GM21447 (cell line): Measurements from ENCODE around the gene NFE2L2.
"Not testable (repeated sequence)": the region's sequence is repeated elsewhere in the genome, so short reads cannot be mapped to it uniquely, and the experiment has no call there.

Experiments used
- ATAC-seq: cut with Tn5 transposase; IDR thresholded peaks from one replicate; pipeline ENCODE4 v1.9.1; 2021; ENCODE audit not compliant: unreplicated experiment

The NFE2L2 gene

DNA sequence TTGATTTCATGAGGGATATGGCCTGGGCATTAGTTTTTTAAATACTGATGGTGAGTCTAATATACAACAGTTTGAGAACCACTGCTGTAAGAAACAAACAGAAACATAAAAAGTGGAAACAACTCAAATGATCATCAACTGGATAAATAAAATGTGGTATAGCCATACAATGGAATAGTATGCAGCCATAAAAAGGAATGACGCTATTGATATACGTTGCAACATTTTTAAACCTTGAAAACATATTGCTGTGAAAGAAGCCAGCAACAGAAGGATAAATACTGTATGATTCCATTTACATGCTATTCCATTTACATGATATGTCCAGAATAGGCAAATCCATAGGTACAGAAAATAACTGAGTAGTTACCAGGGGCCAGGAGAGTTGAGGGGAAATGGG, 6.5 kb downstream of the NFE2L2 start:
- no peak for ATAC-seq

DNA sequence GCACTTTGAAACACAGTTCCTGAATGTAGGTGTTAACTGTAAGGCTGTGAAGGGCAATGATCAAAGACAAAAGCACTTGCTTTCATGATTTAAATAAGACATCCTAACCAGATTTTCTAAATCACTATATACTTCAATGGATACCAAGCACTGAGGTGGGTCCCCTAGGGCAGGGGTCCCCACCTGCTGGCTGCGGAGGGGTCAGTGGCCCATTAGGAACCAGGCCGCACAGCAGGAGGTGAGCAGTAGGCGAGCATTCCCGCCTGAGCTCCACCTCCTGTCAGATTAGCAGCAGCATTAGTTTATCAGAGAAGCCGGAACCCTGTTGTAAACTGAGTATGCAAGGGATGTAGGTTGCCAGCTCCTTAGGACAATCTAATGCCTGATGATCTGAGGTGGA, 7.1 kb downstream of the NFE2L2 start:
- ATAC-seq = no peak

- no peak for ATAC-seq
Observed at GRCh38 chr2:177256695-177257094, 7.8 kb downstream of the NFE2L2 start.

GRCh38 chr2:177256026-177256425, 8.5 kb downstream of the NFE2L2 start:
- ATAC-seq = no peak

DNA sequence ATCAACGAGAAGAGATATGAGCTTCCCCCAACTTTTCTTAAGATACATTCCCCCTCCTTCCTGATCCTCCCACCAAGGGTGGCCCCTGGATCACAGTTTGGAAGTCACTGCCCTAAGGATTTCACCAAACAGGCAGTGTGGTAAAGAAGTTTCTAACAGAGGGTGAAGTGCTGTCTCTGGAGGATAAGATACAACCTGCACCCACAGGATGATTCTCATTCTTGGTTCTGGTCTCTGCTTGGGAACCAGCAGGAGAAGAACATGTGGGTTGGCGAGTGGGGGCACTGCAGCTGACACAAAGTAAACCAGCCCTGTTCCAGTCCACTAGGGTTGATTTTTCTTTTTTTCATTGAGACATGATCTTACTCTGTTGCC, 9.3 kb downstream of the NFE2L2 start:
- no peak for ATAC-seq

- no peak for ATAC-seq
Observed at GRCh38 chr2:177254433-177255226, 9.9 kb downstream of the NFE2L2 start.

GRCh38 chr2:177253704-177254103, 10.8 kb downstream of the NFE2L2 start:
- no peak for ATAC-seq

DNA sequence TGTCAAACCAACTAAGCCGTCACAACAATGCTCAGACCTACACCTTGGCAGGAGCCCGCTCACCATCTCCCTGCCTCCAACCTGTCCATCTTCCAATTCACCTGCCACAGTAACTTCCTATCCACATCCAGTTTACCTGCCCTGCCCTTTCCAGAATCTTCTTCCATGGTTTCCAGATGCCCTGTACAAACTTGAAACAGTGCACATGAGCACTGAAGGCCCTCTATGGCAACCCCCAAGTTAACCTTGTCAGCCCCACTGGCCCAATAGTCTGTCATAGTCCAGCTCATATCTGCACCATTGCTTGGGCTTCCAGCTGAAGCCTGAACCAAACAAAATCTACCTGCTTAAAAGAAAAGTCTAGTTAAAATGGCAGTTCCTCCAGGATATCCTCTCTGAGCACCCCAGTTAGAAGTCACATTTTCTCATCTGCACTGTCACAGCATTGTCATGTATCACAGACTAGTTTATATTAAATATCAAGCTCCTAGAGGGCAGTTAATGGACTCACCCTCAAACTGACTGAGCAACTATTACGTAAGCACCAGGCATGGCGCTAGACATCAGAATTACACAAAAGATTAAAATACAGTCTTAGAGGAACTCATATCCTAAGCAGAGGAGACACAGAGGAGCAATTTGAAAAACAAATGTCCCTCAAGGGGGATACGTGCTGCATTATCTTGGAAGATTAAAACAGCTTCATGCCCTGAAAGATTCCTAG, 11.6 kb downstream of the NFE2L2 start:
- no peak for ATAC-seq

DNA sequence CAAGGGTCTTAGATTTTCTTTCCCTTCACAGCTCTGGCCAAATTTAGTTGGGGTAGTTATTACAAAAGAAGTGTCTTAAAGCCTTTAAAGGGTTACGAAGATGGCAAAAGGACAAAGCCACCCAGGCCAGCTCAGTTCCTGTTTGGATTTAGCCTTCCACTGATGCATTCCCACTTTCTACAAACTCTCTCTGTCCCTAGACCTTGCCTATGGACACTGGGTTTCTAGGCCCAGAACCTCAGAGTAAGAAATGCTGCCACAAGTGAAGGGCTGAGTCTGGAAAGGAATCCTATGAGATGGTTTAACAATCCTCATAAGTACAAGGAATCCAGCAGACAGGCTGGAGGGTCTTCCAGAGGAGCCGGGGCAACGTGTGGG, 13.4 kb downstream of the NFE2L2 start:
- no peak for ATAC-seq

DNA sequence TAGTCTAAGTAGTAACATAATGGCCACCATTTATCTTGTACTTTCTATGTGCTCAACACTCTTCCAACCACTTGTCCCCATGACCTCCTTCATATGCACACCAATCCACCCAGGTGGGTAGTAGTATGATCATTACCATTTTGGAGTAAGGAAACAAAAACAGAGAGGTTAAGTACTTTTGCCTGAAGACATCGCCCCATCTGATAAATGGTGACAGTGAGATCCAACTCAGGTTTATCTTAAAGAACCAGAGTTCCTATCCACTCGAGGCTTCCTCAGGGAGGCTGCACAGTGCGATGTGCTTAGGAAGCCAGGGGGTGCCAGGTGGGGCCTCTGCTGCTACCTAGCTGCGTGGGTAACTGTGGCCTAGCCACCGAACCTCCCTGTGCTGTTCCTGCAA, 14.1 kb downstream of the NFE2L2 start:
- no peak for ATAC-seq

DNA sequence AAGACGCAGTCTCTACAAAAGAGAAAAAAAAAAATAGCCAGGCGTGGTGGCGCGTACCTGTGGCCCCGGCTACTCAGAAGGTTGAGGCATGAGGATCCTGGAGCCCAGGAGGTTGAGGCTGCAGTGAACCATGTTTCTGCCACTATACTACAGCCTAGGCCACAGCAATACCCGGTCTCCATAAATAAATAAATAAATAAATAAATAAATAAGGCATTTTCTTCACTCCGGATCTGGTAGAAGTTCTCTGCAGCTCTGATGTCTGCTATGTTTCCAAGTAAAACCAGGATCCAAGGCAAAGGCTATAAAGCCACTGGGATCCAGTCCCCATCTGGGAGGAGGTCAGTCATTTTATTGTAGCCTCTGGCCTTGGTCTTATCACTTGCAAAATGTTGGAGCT, 15.5 kb downstream of the NFE2L2 start:
- ATAC-seq = no peak

DNA sequence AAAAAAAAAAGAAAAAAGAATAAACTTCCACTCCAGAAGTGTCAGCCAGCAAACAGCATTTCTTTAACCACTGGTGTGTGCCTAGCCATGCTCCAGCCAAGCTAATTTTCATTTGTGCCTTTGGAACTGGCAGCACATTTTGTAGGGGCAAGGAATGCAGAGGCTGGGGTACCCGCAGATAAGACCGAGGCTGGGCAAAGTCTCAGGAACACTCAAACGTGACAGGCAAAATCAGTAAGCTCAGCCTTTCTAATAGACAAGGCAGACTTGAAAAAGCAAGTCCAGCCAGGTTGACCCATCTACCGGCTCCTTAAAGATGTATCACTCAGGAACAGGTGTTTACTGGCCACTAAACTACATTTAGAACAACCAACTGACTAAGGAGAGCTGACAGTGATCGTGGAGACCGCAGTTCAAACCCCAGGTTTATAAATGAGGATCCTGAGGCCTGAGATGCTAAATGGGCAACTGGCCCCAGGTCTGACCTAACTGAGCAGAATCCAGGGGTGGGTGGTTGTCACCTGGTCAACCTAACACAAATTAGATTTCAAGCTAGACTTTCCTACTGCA, 16.7 kb downstream of the NFE2L2 start:
- ATAC-seq = no peak

DNA sequence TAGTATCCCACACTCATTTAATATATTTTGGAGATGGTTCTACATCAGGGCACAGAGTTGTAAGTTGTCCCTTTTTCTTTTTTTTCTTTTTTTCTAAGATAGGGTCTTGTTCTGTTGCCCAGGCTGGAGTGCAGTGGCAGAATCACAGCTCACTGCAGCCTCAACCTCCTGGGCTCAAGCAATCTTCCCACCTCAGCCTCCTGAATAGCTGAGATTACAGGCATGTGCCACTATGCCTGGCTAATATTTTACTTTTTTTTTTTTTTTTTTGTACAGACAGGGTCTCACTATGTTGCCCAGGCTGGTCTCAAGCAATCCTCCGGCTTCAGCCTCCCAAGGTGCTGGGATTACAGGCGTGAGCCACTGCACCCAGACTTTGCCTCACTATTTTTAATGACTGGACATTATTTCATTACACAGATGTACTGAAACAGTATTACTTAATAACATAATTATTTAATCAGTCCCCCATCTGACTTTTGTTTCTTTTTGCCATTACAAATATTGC, 17.9 kb downstream of the NFE2L2 start:
- ATAC-seq = not testable (repeated sequence)

- no peak for ATAC-seq
Observed at GRCh38 chr2:177246000-177246399, 18.5 kb downstream of the NFE2L2 start.

DNA sequence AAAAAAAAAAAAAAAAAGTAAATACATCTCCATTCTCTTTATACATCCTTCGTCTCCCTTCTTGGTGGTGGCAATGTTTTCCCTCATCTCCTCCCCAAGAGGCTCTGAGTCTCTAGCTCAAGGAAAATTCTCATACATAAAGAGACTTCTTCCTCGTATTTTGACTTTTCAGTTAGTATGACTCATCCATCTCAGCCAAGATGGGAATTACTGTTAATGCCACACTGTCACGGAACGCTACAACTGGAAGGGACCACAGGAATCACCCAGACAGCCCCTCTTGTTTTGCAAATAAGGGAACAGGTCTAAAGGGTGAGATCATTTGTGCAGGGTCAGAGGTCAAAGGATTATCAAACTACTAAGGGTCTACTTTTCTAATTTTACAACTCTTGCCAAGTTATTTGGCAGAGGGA, 19.5 kb downstream of the NFE2L2 start:
- ATAC-seq = no peak

- no peak for ATAC-seq
Observed at GRCh38 chr2:177244244-177244771, 20.2 kb downstream of the NFE2L2 start.

- no peak for ATAC-seq
Observed at GRCh38 chr2:177243476-177243875, 21.1 kb downstream of the NFE2L2 start.

DNA sequence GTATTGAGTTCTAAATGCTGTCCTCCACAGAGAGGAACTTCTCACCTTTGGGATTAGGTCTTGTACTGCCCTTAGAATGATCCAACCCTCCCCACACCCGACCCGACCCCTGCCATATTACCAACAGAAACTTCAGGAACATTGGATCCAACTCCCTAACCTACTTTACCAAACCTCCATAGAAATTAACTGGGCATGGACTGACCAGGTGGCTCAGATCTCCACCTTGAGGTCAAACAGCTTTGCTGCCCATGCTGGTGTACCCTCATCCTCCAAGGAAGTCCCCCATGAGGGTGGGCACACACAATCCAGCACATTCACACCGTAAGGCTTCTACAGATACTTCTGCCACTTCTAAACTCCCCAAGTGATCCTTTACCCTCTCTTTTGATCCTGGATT, 21.5 kb downstream of the NFE2L2 start:
- no peak for ATAC-seq

DNA sequence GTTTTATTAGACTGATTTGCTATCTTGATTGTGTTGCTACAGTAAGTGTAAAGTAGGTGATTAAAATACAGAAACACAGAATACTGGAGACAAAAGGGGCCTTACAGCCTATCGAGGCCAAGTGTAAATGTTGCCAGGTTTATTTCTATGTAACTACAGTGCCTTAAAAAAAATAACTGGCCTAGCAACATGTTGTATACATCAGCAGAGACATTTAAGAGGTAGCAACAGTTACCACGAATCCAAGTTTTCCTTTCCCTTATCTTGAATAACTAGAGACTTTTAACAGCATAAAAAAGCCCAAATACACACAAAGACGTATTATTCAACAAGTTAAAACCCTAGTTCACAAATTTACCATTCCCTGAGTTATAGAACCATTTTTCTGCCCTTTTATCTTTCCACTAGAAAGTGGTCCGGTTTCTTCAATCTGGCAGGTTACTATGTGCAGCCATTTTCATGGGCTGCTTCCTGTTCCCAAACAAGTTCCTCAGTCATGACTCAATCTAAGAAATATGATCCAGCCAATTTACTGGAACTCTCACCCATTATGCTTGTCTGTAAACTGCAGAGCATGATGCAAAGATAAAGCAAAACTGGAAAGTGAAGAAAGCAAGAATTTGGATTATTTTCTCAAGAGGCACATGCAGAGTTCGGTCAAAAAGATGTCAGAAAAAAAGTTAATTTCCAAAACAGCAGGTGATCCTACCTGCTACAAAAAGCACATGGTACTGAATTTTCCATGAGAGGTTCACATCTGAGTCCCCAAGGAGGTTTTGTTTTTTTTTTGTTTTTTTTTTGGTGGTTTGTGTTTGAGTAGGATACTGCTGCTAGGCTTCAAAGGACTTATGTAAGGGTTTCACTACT, 22.2 kb downstream of the NFE2L2 start:
- no peak for ATAC-seq

DNA sequence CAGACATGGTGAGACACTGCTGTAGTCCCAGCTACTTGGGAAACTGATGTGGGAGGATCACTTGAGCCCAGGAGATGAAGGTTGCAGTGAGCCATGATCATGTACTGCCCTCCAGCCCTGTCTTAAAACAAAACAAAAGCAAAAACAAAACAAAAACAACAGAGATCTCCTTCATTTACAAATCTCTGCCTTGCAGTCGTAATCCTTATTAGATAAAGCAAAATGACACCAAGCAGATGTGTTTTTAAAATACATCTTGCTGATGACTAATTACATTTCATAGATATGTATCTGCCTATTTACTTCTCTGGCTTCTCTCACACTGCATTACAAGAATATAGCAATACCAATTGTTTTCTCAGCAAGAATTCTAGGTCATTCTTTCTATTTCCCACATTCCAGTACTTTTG, 22.8 kb downstream of the NFE2L2 start:
- no peak for ATAC-seq
